Measurements from ENCODE around the gene CRACR2A. TPM values are rescaled to one million over a fixed set of nuclear protein-coding genes. Genes with fewer than 3 reads are reported as not detected.

The CRACR2A gene
- total RNA-seq, 1 experiment from 2014 or later: 17.9 TPM

DNA sequence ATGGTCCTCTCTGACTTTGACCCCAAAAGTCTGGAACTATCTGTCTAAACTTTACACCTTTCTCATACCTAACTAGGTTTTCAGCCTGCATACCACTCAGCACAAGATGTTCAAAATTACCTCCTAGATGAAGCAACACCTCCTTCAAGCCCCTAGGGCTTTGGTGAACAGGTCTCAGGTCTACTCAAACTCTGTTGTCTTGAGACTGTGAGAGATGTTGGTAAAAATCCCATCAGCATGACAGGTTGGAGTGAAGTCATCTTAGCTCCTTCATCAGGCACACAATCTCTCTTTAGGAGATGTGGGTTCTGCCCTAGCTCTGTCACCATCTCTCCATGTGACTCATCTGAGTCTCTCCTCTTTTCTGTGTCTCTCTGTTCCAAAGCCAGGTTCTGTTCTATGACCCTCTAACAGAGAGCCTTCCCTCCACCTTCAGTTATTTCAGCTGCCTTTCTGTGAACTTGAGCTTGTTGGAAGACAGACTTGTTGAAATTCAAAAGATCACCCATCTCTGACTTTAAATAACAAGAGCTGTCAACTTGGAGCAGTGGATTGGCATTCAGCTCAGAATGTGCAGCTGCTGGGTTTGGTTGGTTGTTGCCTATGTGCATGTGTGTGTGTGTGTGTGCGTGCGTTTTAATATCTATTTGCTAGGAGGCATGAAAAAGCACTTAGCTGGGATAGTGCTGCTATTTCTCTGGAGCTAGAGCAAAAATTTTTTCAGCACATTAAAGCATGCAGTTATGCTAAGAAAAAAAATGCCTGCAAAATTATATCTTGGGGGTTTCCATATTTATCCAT is 130.7 kb downstream of the CRACR2A start:
- peak; percentile 7 for DNase-seq (ENCODE audit: low read depth)

DNA sequence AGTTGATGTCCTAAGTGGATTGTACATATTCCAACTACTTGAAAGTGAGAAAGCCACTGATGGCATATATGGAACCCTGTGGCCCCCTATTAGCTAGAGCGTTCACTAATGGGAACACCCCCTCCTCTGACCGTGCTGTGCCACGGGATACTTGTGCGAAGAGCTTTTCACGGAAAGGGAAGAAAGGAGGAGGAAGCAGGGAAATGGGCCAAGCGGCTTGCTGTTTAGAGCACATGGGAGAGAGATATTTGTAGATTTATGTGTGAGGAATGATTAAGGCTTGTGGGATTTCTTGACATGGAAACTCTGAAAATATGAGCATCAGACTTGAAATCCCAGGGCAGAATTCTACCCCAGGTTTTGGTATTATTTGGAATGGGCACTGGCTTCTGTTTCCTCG is 132.1 kb downstream of the CRACR2A start:
- DNase-seq (ENCODE audit: low read depth): no peak

DNA sequence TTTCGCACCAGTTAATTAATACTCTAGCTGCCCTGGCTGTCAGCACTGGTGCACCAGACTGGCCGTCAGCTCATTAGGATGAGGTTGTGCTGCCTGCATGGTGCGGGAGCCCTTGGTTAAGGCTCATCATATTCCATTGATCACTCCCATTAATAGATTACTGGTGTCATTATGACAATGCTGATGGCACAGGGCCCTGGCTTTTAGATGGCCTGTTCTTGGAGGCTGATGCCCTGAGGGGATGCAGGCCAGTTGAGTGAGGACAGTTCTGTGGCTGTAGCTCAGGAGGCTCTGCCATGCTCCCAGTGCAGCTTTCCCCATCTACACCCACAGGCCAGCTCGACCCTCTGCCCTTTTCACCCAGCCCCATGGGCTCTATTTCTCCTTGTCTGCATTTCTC is 135.3 kb downstream of the CRACR2A start:
- DNase-seq (ENCODE audit: low read depth): no peak

DNA sequence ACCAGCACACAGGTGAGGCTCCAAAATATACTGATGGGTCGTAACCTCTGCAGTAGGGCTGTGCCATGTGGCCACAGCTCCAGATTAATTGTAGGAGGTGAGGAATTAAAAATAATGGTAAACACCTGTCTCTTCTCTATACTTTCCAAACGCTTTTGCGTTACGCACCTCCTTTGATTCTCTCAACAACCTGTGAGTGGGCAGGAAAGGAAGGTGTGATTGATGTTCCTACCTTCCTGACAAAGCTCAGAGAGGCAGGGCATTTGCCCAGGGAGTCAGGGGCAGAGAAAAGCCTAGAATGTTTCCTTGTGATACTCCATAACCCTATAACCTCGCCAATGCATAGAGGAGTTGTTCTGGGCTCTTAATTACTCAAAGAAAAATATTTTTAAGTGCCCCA is 137.0 kb downstream of the CRACR2A start:
- DNase-seq (ENCODE audit: low read depth): no peak

DNA sequence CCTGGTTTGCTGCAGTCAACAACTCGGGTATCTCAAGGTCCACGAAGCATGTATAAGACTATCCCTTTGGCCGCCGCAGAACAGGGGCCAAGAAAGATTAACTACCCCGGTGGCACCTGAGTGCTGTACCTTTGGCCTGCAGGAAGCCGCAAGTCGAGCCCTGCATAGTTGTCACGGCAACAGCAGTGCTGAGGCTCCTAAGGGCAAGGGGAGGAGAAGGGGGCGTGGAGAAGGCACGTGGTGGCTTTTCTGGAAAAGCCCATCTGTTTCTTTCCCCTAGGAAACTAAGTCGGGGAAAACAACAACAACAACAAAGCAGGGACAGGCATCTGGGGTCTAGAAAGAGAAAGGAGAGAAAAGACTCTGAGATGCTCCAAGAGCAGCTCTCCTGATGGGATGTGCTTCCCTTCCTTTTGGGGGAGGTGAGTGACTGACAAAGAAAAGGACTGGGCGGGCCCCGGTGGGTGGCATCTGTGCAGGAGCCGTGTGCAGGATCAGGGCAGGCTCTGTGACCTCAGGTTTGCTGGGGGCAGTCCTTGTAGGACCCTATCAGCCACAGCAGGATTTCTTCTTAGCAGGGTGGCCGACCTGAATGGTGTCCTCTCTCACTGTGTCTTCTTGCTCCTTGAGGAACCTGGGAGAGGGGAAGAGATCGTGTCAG is 138.0 kb downstream of the CRACR2A start:
- no peak for DNase-seq (ENCODE audit: low read depth)

DNA sequence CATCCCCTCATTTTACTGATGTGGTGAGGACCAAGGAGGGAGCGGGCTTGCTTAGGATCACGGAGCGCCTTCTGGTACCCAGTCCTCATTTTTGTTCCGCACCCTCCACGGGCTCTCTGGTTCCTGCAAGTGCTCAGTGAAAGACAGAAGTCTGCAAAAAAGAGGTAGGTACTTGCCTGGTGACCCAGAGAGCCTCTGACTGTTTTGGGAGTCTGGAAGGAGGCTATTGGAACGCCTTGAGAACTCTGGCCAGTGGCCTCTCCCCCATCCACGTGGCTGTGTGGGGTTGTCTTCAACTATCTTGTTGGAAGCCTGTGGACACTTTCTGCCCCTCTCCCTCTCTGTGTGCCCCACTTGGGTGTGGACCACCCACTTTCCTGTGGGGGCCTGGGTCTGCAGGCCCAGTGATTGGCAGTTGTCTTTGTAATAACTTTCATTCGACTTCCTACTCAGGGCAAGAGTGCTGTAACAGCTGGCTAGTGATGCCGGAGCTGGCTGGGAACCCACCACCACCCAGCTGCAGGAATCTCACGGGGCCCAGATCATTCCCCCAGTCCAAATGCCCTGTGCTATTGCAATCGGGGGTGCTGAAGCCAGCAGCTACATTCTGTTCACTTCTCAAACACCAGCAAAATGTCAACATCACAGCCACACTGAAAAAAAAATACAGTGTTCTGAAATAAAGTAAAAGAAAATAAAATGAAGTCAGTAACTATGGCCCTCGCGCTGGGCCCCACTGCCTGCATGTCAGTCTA is 139.1 kb downstream of the CRACR2A start:
- DNase-seq (ENCODE audit: low read depth): no peak

DNA sequence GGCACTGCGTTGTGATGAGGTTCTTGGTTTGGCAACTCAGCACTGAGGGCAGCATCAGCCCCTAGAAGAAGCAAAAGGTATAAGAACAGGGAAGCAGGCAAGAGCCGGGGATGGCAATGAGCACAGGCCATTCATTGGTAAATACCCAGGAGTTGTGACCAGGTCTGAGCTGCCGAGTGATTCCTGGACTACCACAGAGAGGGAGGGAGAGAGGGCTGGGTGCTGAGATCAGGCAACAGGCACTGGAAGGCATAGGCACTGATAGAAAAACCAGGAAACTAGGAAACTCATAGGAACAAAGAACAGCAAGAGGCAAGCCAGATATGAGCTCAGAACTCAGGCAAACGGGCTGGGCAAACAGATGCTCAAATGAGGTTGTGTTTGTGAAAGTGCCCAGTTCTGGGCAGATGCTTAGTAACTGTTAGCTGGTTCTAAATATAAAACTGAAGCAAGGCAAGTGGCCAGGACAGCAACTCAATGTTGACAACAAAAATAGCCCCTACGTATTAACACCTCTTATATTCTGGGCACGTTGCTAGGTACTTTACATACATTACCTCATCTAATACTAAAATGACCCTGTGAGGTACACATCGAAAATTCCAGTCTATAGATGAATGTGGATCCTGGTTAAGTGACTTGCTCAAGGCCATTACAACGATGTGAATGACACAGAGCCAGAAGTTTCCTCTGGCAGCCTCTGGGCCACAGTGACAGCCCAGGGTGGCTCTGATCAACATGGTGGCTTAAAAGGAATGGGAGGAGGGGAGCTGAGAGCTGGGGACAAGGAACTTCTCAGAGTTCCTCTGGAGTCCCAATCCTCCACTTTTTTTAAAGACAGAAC is 140.8 kb downstream of the CRACR2A start:
- DNase-seq (ENCODE audit: low read depth): no peak

DNA sequence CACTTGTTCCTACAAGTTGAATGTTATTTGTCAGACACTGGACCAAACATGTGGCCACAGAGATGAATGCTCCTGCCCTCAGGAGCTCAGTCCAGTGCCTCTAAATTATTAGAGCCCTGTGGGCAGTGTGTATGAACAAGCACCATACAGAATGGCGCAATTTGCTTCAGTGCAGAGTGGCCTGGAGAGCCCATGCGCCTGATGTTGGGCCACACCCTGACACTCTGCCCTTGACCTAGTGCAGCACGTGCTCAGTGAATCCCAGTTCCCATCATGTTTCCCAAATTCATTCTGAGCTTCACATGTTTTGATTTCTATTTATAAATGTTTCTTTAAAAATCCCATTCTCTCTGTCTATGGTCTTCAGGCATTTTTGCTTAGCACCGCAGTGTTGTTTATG is 145.1 kb downstream of the CRACR2A start:
- DNase-seq (ENCODE audit: low read depth): no peak

DNA sequence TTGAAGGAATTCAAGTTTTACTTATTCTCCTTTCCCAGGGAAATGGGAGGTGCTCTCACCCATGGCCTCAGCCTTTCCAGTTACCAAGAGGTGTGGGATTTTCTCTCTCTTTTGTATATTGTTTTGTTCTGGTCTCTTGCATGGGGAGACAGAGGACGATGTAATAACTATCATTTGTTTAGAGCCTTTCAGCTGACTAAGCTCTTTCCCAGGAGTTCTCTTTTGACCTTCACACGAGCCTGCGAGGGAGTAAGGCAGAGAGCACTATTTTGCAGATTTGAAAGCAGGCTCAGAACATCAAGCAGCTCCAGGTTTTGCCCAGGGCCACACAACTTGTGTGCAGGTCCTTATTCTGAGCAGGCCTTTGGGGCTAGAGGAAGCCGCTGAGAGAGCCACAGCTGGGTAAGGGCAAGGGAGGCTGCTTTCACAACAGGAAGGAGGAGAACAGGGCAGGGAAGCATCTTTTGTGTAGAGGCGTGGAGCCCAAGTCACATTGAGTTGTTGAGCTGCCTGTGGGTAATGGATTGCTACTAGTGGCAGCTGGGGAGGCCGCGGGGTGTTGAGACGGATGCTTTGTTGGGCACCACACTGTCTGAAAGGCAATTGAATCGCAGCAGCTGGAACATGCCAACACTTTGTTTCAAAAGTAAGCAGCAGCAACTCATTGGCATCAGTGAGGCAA is 145.7 kb downstream of the CRACR2A start:
- no peak for DNase-seq (ENCODE audit: low read depth)

DNA sequence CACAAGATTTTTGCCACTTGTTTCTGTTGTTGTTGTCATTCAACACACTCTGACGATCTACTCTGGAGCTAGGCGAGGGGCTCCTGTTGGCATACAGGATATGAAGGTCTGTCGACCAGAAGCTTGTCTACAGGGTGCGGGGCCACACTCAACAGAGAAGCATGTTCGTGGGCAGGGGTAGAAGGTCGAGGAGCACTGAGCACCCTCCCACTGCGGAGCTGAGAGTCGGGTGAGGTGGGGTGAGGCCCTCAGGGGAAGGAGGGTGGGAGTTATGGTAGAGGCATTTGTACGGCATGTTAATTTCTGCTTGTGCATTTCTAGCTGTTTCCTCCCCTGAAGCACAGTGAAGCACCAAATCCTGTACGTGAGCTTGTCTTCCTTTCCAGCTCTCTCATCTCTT is 146.8 kb downstream of the CRACR2A start:
- DNase-seq (ENCODE audit: low read depth): no peak

DNA sequence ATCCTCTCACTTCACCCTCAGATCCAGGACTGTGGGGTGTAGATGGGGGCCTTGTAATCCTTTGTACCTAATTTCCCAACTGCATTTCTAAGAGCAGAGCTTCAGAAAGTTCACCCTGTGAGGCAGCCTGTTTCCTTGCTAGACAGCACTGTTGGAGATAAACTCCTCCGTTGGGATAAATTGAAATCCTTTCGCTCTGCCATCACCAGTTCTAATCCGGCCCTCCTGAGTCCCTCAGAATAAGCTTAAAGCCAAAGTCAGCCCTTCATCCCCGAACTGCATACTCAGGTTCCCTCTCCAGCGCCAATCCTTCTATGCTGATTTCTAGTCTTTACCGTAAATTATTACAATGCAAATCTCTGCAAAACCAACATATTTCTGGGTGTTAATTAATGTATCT is 147.2 kb downstream of the CRACR2A start:
- DNase-seq (ENCODE audit: low read depth): no peak

DNA sequence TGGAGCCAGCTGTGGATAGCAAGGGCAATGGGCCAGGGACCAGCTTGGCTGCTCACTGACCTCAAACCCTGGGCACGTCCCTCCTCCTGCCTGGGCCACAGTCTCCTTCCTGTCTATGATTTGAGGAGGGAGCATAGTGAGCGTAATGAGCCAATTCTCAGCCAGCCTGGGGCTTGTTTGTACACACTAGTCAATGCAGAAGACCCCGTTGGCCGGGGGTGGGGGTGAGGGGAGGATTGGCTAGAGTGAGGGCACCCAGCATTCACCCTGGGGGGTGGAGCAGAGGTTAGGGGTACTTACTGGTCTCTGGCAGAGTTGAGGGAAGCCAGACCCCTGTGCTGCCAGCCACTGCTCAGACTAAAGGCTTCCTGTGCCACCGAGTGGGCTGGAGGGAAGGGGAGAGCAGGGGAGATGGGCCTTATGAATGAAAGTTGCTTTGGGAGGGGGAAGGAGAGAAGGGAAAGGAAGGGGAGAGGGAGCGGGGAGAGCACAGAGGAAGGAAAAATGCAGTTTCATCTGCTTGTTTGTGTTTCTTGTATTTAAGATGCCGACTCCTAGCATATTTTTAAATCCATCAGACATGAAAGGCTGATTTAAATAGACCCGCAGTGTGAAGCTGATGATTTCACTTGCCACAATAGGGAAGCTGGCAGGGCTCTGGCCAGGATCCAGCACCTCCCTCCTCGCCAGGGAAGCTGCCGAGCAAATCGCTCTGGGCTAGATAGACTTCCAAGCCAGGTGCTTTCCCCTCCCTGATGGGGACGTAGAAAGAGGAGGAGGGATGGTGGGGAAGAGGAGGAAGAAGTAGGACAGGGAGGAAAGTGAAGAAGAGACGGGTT is 147.9 kb downstream of the CRACR2A start:
- DNase-seq (ENCODE audit: low read depth): peak; percentile 60

DNA sequence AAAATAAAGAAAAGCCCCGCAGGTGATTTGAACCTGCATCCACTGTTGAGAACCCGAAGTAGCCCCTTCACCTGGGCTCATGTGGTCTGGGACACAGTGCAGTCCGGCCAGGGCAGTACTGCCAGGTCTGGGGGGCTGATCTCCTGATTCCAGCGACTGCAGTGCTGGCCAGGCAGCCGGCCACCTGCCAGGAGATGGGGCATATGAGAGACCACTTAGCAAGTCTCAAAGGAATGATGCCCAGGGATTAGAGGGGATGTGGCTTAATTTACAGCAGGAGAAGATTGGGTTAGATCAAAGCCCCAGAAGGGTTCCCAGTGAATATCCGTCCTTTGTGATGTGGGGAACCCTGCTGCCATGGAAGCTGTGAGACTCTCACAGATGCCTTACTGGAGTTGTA is 148.6 kb downstream of the CRACR2A start:
- no peak for DNase-seq (ENCODE audit: low read depth)

DNA sequence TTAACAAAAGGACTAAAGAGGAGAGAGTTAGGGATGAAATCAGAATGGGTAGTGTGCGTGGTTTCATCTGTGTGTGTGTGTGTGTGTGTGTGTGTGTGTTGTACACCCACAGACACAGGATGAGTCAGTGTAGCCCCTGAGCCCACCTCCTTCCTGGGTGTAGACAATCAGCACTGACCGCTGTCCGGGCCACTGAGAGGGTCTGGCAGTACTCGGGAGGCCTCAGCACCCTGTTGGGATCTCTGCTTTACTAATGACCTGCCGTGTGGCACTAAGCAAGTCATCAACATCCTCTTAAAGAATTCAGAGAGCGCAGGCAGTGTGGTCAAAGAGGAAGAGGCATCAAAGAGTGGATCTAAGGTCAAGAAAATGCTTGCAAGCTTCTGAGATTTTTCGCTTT is 149.3 kb downstream of the CRACR2A start:
- no peak for DNase-seq (ENCODE audit: low read depth)

DNA sequence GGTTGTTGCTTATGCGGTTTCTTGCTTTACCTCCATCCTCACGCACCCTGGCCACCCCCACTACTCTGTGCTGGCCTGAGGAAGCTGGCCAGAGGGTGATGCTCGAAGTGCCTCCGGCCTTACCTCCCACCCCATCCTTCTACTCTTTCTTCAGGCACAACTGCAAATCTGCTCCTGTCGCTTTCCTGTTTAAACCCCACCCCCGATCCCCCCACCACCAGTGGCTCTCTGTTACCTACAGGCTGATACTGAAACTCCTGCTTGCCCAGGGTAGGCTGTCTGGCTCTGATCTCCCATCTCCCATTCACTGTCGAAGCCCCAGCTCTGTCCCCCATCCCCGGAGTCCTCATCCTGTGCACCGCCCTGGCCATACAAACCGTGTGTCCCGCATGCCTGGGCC is 150.4 kb downstream of the CRACR2A start:
- DNase-seq (ENCODE audit: low read depth): no peak

DNA sequence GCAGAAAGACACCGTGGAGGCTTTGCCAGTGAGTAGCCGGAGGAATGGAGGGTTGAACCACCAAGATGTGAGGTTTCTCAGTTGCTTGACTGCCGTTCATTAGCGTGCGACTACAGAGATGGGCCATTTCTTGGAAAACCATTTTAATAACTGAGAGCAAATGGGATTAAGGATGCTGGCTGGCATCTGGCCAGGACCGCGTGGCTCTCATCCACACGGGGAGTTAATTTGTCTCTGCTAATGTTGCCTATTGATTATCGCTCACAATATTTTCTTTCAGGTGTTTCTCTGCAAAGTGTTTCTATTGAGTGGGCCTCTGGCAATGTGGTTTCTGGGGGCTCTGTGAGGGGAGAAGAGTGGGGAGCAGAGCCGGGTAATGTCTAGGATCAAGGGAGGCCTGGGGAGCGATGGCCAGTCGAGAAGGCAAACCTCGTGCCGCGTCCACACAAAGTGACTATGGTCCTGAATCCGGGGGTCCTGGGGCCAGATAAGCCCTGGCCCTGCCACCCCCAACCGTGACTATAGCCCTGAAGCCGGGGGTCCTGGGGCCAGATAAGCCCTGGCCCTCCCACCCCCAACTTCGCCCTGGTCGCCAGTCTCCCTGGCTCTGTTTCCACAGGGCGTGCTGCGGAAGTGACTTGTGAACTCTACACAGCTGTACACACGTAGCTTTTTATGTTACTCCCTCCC is 151.3 kb downstream of the CRACR2A start:
- no peak for DNase-seq (ENCODE audit: low read depth)

DNA sequence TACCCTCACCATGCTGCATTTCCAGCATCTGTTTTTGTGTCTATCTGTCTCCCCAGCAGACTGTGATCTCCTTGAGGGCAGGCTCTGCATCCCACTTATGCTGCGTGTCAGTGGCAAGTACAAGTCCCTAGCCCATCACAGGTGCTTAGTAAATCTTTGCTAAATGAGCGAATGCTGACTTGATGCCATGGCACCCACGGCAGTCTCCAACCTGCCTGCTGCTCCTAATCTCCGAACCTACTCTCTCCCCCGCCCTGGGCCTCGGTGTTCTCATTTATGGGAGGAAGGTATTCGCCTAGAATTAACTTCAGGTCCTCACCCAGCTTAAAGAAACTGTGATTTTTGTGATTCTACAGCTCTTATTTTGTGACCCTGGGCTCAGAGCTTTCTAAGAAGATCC is 152.0 kb downstream of the CRACR2A start:
- DNase-seq (ENCODE audit: low read depth): no peak

DNA sequence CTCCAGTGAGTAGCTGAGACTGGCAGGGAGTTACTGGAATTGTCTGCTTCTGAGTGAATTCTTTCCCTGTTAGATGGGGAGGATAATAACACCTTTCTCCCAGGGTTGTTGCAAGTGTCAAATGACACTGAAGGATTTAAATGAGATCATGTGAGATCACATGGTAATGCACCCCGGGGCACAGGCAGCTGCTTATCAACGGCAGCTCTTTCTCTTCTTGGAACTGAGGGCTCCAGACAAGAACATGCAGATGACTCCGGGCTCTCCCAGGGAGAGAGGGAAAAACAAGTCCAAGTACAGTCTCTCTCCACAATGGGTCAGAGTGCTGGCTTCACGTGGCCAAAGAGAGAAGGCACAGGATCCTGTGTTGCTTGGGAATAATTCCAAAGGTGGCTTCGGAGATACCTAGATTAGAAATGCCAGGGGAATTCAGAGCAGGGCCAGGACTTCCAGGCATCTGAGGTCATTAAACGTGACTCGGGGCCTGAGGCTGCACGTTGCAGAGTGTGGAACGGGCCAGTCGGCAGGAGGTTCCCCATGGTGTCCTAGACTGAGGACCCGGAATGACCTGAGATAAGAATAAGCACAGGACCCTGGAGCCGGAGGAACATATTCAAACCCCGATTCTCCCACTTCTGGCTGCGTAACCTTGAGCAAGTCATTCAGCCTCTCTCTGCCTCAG is 152.7 kb downstream of the CRACR2A start:
- peak; percentile 31 for DNase-seq (ENCODE audit: low read depth)
